IMR-90 (cell line): ENCODE data around the gene LRPAP1. TPM values are rescaled to one million over a fixed set of nuclear protein-coding genes. Genes with fewer than 3 reads are reported as not detected.

Source experiments
- ATAC-seq: fragments of 200-7000 bp; cut with Tn5 transposase; 2 replicates; pipeline ENCODE4 v1.9.1; 2020; ENCODE audit warnings: low read depth, mild to moderate bottlenecking, moderate library complexity
- BruUV-seq: library from RNA; stranded (reverse); fragments of 400-500 nt; replicated peaks from 2 replicates; lab custom pipeline; 2021; lab: Mats Ljungman, UMichigan
- CTCF ChIA-PET: fragments of 300-600 bp; formaldehyde crosslinking; extraction: SDS; loops from one replicate; lab custom pipeline; 2021; ENCODE audit warnings: antibody characterized with exemption; lab: Yijun Ruan, JAX
- POLR2A ChIA-PET: fragments of 300-600 bp; sonication (Branson Sonifier 250); formaldehyde crosslinking; loops from one replicate; lab custom pipeline; 2022; ENCODE audit warnings: antibody characterized with exemption; ENCODE audit not compliant: unreplicated experiment; lab: Charles Lee
- DNase-seq: peaks from one replicate; pipeline ENCODE4 v3.0.0; 2013
- H2AFZ ChIP-seq: replicated peaks from 2 replicates; pipeline ENCODE3; 2013; ENCODE audit warnings: low read length, mild to moderate bottlenecking; ENCODE audit not compliant: poor library complexity
- H2AK5ac ChIP-seq: 2 replicates; pipeline ENCODE4 v1.6.1; 2013; ENCODE audit warnings: low read depth, low read length, inconsistent platforms
- H2AK9ac ChIP-seq: replicated peaks from 2 replicates; pipeline ENCODE3; 2013; ENCODE audit warnings: mild to moderate bottlenecking, low read depth, low read length, moderate library complexity; ENCODE audit not compliant: poor library complexity
- H2BK120ac ChIP-seq: 2 replicates; pipeline ENCODE4 v1.6.1; 2013; ENCODE audit warnings: low read depth, low read length, inconsistent platforms
- H2BK15ac ChIP-seq: 3 replicates; pipeline ENCODE4 v1.6.1; 2013; ENCODE audit warnings: low read depth, low read length, inconsistent platforms
- H2BK20ac ChIP-seq: 2 replicates; pipeline ENCODE4 v1.6.1; 2013; ENCODE audit warnings: low read depth, mild to moderate bottlenecking, inconsistent platforms, low read length, moderate library complexity
- H2BK5ac ChIP-seq: 2 replicates; pipeline ENCODE4 v1.6.1; 2013; ENCODE audit warnings: mild to moderate bottlenecking, low read depth, low read length, inconsistent platforms; ENCODE audit not compliant: poor library complexity, severe bottlenecking
- H3K14ac ChIP-seq: replicated peaks from 2 replicates; pipeline ENCODE4 v1.6.1; 2013; ENCODE audit warnings: low read depth, low read length, inconsistent platforms
- H3K18ac ChIP-seq: 2 replicates; pipeline ENCODE4 v1.6.1; 2013; ENCODE audit warnings: low read depth, low read length, control low read depth
- H3K23ac ChIP-seq: 2 replicates; pipeline ENCODE4 v1.6.1; 2013; ENCODE audit warnings: low read depth, low read length, inconsistent platforms
- H3K27ac ChIP-seq: 2 replicates; pipeline ENCODE4 v1.5.1; 2013; ENCODE audit warnings: mild to moderate bottlenecking, control low read depth, low read length; ENCODE audit not compliant: insufficient read depth
- H3K27me3 ChIP-seq: 2 replicates; pipeline ENCODE4 v1.6.1; 2013; ENCODE audit warnings: low read length; ENCODE audit not compliant: control insufficient read depth, insufficient read depth
- H3K36me3 ChIP-seq: 2 replicates; pipeline ENCODE4 v1.6.1; 2013; ENCODE audit warnings: low read length, mixed read lengths; ENCODE audit not compliant: control insufficient read depth, insufficient read depth
- H3K4ac ChIP-seq: 2 replicates; pipeline ENCODE4 v1.6.1; 2013; ENCODE audit warnings: low read depth, low read length, inconsistent platforms
- H3K4me1 ChIP-seq: 2 replicates; pipeline ENCODE4 v1.6.1; 2013; ENCODE audit warnings: low read length, mixed read lengths; ENCODE audit not compliant: control insufficient read depth, insufficient read depth
- H3K4me2 ChIP-seq: 2 replicates; pipeline ENCODE4 v1.6.1; 2013; ENCODE audit warnings: low read depth, mild to moderate bottlenecking, control low read depth, low read length, moderate library complexity
- H3K4me3 ChIP-seq: 2 replicates; pipeline ENCODE4 v1.5.1; 2013; ENCODE audit warnings: low read depth, mild to moderate bottlenecking, control low read depth, low read length, moderate library complexity; ENCODE audit not compliant: insufficient read depth
- H3K56ac ChIP-seq: 2 replicates; pipeline ENCODE4 v1.6.1; 2013; ENCODE audit warnings: low read length, inconsistent platforms; ENCODE audit not compliant: insufficient read depth; ENCODE audit errors: extremely low read depth
- H3K79me1 ChIP-seq, 2 experiments: 2 replicates each; pipeline ENCODE4 v1.6.1; 2013; ENCODE audit warnings: low read length in 2 of 2, inconsistent platforms in 1 of 2, low read depth in 1 of 2
- H3K9ac ChIP-seq: 2 replicates; pipeline ENCODE4 v1.6.1; 2013; ENCODE audit warnings: low read depth, low read length, control low read depth
- H3K9me1 ChIP-seq: 2 replicates; pipeline ENCODE4 v1.6.1; 2013; ENCODE audit warnings: low read length, inconsistent platforms; ENCODE audit not compliant: insufficient read depth
- H3K9me3 ChIP-seq: 2 replicates; pipeline ENCODE4 v1.6.1; 2013; ENCODE audit warnings: low read length; ENCODE audit not compliant: control insufficient read depth, insufficient read depth
- H4K20me1 ChIP-seq: 2 replicates; pipeline ENCODE4 v1.6.1; 2013; ENCODE audit warnings: low read length, inconsistent platforms; ENCODE audit not compliant: insufficient read depth
- H4K5ac ChIP-seq: 2 replicates; pipeline ENCODE4 v1.6.1; 2013; ENCODE audit warnings: mild to moderate bottlenecking, low read depth, low read length, control low read depth
- H4K8ac ChIP-seq, 2 experiments: 2 replicates each; pipeline ENCODE4 v1.6.1; 2013; ENCODE audit warnings: low read depth in 2 of 2, low read length in 2 of 2, control low read depth in 1 of 2, inconsistent platforms in 1 of 2
- H4K91ac ChIP-seq: 2 replicates; pipeline ENCODE4 v1.6.1; 2013; ENCODE audit warnings: low read depth, low read length, inconsistent platforms; ENCODE audit not compliant: insufficient read depth
- MAFK ChIP-seq: IDR thresholded peaks from 2 replicates; pipeline ENCODE4 v1.6.1; 2012; ENCODE audit warnings: low read depth, low read length, improper control_type of control experiment
- MXI1 ChIP-seq: IDR thresholded peaks from 2 replicates; pipeline ENCODE4 v1.6.1; 2012; ENCODE audit warnings: low read depth, mild to moderate bottlenecking, low read length, moderate library complexity, borderline replicate concordance
- POLR2A ChIP-seq: IDR thresholded peaks from 2 replicates; pipeline ENCODE4 v1.6.1; 2012; ENCODE audit warnings: mild to moderate bottlenecking, low read depth, low read length
- RCOR1 ChIP-seq: IDR thresholded peaks from 2 replicates; pipeline ENCODE4 v1.6.1; 2012; ENCODE audit warnings: mild to moderate bottlenecking, low read length, improper control_type of control experiment; ENCODE audit not compliant: insufficient replicate concordance
- WGBS, 2 experiments: methylation state at CpG; one replicate each; pipeline versions ENCODE4 v1.1.5 to v1.1.7; 2013; ENCODE audit warnings: missing lambda C conversion rate in 2 of 2; ENCODE audit not compliant: insufficient read length in 1 of 2; ENCODE audit errors: extremely low coverage in 2 of 2; 5-methylcytosine and 5-hydroxymethylcytosine counted together
- dilution Hi-C: fragments of 300-500 bp; cut with HindIII; formaldehyde crosslinking; loops from one replicate; pipeline ENCODE4 v1.14.3; 2018; ENCODE audit warnings: low sequenced_read_pairs; ENCODE audit not compliant: unreplicated experiment
- in situ Hi-C: fragments of 300-500 bp; cut with MboI; formaldehyde crosslinking; loops from 3 replicates; pipeline ENCODE4 v1.14.3; 2019; ENCODE audit warnings: low sequenced_read_pairs, inconsistent platforms, mixed read lengths
- intact Hi-C: fragments of 100-400 bp; cut with micrococcal nuclease; formaldehyde crosslinking; loops from 2 replicates; pipeline ENCODE4 v1.10.0; 2022
- polyA plus RNA-seq, 3 experiments: library from polyadenylated mRNA; depleted of rRNA; stranded (reverse); fragments of >200 nt; gene quantifications; 2 replicates each; pipeline ENCODE4 v1.2.3, GENCODE V29; 2012; ENCODE audit warnings: low replicate concordance in 1 of 3
- total RNA-seq: library from RNA; depleted of rRNA; stranded (reverse); fragments of >200 nt; gene quantifications from 2 replicates; pipeline ENCODE4 v1.2.3, GENCODE V29; 2012

Gene LRPAP1
- total and polyA plus RNA-seq, 2 of the 4 experiments (the other 2 are of a cell fraction) = 135 to 175 TPM

GRCh38 chr4:3479358-3480101, 52.7 kb downstream of the LRPAP1 start (continued):
- no peak for TF ChIP-seq RCOR1

- ChIA-PET CTCF (interaction anchor here (0.8 to 1.0 kb wide), 2 partner anchors 132 to 133 kb away, joined by 3 read pairs; no protein-coding TSS in a partner anchor), POLR2A (no interaction called here)
- Histone ChIP-seq H2AK9ac (no peak overlapping the region), H3K4me2 (no peak overlapping the region), H2BK5ac (no peak overlapping the region), H3K27me3 (peaks cover 47% of the 10 kb centered on the region), H4K8ac (no peak overlapping the region), H3K18ac (no peak overlapping the region), H4K20me1 (no peaks in the 10 kb centered on the region), H2AK5ac (no peak overlapping the region), H3K4me1 (no peaks in the 10 kb centered on the region), H4K5ac (no peak overlapping the region), H3K9me3 (no peaks in the 10 kb centered on the region), H2BK20ac (no peak overlapping the region), H3K27ac (no peak overlapping the region), H2BK120ac (no peak overlapping the region), H3K36me3 (no peaks in the 10 kb centered on the region), H3K79me1 (no peaks in the 10 kb centered on the region), H2BK15ac (no peak overlapping the region), H3K4me3 (no peak overlapping the region), H3K9me1 (no peaks in the 10 kb centered on the region), H3K4ac (no peak overlapping the region), H3K14ac (no peak overlapping the region), H2AFZ (no peak overlapping the region), H4K91ac (no peak overlapping the region), H3K9ac (no peak overlapping the region), H3K56ac (no peak overlapping the region), H3K23ac (no peak overlapping the region)
- in situ Hi-C loops = no loop called here
- intact Hi-C loops = no loop called here
- ATAC-seq (no peak), DNase-seq (no peak)
- dilution Hi-C loops = no loop called here
- TF ChIP-seq POLR2A (no peak), MXI1 (no peak), MAFK (no peak)
- 69% methylated on average over 22 of the region's 35 CpGs; no CpG with 5 or more reads in 1 of the 2 experiments for WGBS, 2 experiments
- BruUV-seq = no TSS peak
Observed at GRCh38 chr4:3478446-3479357, 53.5 kb downstream of the LRPAP1 start.
